Neural progenitor cell (in vitro differentiated cells): Measurements from ENCODE around the gene LCE1E.

Experiments used
- EZH2 ChIP-seq: fragments of 200-600 bp; sonication (generic); IDR thresholded peaks from 2 replicates; pipeline ENCODE4 v1.6.1; 2017; ENCODE audit warnings: antibody characterized with exemption, mild to moderate bottlenecking, moderate library complexity
- EZH2phosphoT487 ChIP-seq: fragments of 200-600 bp; sonication (generic); IDR thresholded peaks from 2 replicates; pipeline ENCODE4 v1.6.1; 2017; ENCODE audit warnings: antibody characterized with exemption
- TF ChIP-seq, protein P1 (sequence below): fragments of 200-600 bp; sonication (generic); IDR thresholded peaks from 2 replicates; pipeline ENCODE4 v1.5.1; 2017; ENCODE audit warnings: antibody characterized with exemption, mild to moderate bottlenecking

DNA sequence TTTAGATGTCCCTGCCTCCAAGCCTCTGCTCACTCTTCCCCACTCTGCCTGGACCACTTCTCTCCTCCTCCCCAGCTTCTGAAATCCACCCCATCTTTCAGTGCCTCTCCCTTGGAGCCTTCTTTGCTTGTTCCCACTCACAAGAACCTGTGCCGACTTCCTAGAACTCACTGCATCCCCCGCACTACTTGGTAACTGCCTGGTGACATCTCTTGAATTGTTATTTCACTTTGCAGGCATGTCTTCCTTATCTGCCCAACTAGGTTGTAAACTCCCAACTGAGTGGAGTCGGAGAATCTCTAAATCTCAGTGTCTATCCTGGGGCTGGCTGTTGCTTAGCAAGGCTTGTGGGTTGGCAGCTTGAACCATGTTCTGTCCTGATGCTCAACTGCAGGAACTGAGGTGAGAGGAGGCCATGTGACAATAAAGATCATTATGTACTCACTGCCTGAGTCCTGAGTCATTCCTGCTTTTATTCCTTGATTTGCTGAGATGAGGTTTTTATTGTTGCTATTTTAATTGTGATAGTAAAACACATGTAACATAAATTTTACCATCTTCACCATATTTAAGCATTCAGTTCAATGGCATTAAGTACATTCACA, 24.3 kb upstream of the LCE1E start:
- TF ChIP-seq, protein P1, sequence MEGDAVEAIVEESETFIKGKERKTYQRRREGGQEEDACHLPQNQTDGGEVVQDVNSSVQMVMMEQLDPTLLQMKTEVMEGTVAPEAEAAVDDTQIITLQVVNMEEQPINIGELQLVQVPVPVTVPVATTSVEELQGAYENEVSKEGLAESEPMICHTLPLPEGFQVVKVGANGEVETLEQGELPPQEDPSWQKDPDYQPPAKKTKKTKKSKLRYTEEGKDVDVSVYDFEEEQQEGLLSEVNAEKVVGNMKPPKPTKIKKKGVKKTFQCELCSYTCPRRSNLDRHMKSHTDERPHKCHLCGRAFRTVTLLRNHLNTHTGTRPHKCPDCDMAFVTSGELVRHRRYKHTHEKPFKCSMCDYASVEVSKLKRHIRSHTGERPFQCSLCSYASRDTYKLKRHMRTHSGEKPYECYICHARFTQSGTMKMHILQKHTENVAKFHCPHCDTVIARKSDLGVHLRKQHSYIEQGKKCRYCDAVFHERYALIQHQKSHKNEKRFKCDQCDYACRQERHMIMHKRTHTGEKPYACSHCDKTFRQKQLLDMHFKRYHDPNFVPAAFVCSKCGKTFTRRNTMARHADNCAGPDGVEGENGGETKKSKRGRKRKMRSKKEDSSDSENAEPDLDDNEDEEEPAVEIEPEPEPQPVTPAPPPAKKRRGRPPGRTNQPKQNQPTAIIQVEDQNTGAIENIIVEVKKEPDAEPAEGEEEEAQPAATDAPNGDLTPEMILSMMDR = no peak
- no peak for TF ChIP-seq EZH2
- no peak for TF ChIP-seq EZH2phosphoT487
